Measurements from ENCODE around the gene CLSTN2. TPM values are rescaled to one million over a fixed set of nuclear protein-coding genes. Genes with fewer than 3 reads are reported as not detected.
A peak's percentile ranks its signal among the peaks of the same experiment; 100 is the strongest.

Gene CLSTN2
- total RNA-seq, 1 donor: 7.3 TPM

- no peak for TF ChIP-seq CTCF (IDR thresholded peaks at IDR 0.05; ENCODE audit: insufficient read depth, low read depth, low read length)
- H3K4me3 ChIP-seq (ENCODE audit: low read depth, low read length): no peak overlapping the region
- DNase-seq (ENCODE audit: low read depth): no peak
These were observed 268.5 kb downstream of the CLSTN2 start for GRCh38 chr3:140203510-140203909.

GRCh38 chr3:140204271-140204984 lies 269.4 kb downstream of the CLSTN2 start:
- no peak for DNase-seq (ENCODE audit: low read depth)
- TF ChIP-seq CTCF (IDR thresholded peaks at IDR 0.05; ENCODE audit: insufficient read depth, low read depth, low read length): no peak
- H3K4me3 ChIP-seq (ENCODE audit: low read depth, low read length): no peak overlapping the region

GRCh38 chr3:140205598-140205997 lies 270.6 kb downstream of the CLSTN2 start:
- no peak for TF ChIP-seq CTCF (IDR thresholded peaks at IDR 0.05; ENCODE audit: insufficient read depth, low read depth, low read length)
- no peak overlapping the region for H3K4me3 ChIP-seq (ENCODE audit: low read depth, low read length)
- no peak for DNase-seq (ENCODE audit: low read depth)

- no peak overlapping the region for H3K4me3 ChIP-seq (ENCODE audit: low read depth, low read length)
- peak; percentile 17 for TF ChIP-seq CTCF (IDR thresholded peaks at IDR 0.05; ENCODE audit: insufficient read depth, low read depth, low read length)
- peak; percentile 44 for DNase-seq (ENCODE audit: low read depth)
These were observed 271.4 kb downstream of the CLSTN2 start for GRCh38 chr3:140206196-140207040.

GRCh38 chr3:140207541-140207940 lies 272.6 kb downstream of the CLSTN2 start:
- no peak for DNase-seq (ENCODE audit: low read depth)
- no peak for TF ChIP-seq CTCF (IDR thresholded peaks at IDR 0.05; ENCODE audit: insufficient read depth, low read depth, low read length)
- no peak overlapping the region for H3K4me3 ChIP-seq (ENCODE audit: low read depth, low read length)

GRCh38 chr3:140216249-140216648 lies 281.3 kb downstream of the CLSTN2 start:
- no peak overlapping the region for H3K4me3 ChIP-seq (ENCODE audit: low read depth, low read length)
- DNase-seq (ENCODE audit: low read depth): no peak
- peak; percentile 58 for TF ChIP-seq CTCF (IDR thresholded peaks at IDR 0.05; ENCODE audit: insufficient read depth, low read depth, low read length)

Data from fibroblast of villous mesenchyme (primary cell).